Neural cell (in vitro differentiated cells): Measurements from ENCODE around the gene KCNIP4. TPM values are rescaled to one million over a fixed set of nuclear protein-coding genes. Genes with fewer than 3 reads are reported as not detected.

Experiments
- H2AFZ ChIP-seq: fragments of 200-600, 300-800 bp; sonication (generic), shearing (Covaris generic); 2 replicates; pipeline ENCODE4 v1.6.0; 2014; ENCODE audit warnings: low read depth, mild to moderate bottlenecking, antibody characterized with exemption, low read length, moderate library complexity
- H3F3A ChIP-seq: fragments of 200-600 bp; shearing (Covaris generic); 2 replicates; pipeline ENCODE4 v1.6.1; 2016; ENCODE audit warnings: mild to moderate bottlenecking, moderate library complexity, mixed read lengths, antibody characterized with exemption, low read length; ENCODE audit not compliant: insufficient read depth, poor library complexity, severe bottlenecking
- H3K27ac ChIP-seq: fragments of 200-600, 300-800 bp; sonication (generic), shearing (Covaris generic); 2 replicates; pipeline ENCODE4 v1.5.1; 2014; ENCODE audit warnings: mild to moderate bottlenecking, low read length, moderate library complexity
- H3K27me3 ChIP-seq: fragments of 300-800, 200-600 bp; sonication (generic), shearing (Covaris generic); 2 replicates; pipeline ENCODE4 v1.6.0; 2014; ENCODE audit warnings: mild to moderate bottlenecking, low read depth, low read length, moderate library complexity; ENCODE audit not compliant: insufficient read depth
- H3K36me3 ChIP-seq: fragments of 300-800, 200-600 bp; sonication (generic), shearing (Covaris generic); 2 replicates; pipeline ENCODE4 v1.5.1; 2014; ENCODE audit warnings: mild to moderate bottlenecking, antibody characterized with exemption, low read length, moderate library complexity; ENCODE audit not compliant: insufficient read depth
- H3K4me2 ChIP-seq: fragments of 300-800, 200-600 bp; sonication (generic), shearing (Covaris generic); 2 replicates; pipeline ENCODE4 v1.6.0; 2014; ENCODE audit warnings: mild to moderate bottlenecking, low read length
- H3K4me3 ChIP-seq: fragments of 300-800, 200-600 bp; sonication (generic), shearing (Covaris generic); 2 replicates; pipeline ENCODE4 v1.5.1; 2014; ENCODE audit warnings: mild to moderate bottlenecking, low read length, moderate library complexity
- H3K79me2 ChIP-seq: fragments of 200-600 bp; shearing (Covaris generic); replicated peaks from 2 replicates; pipeline ENCODE4 v1.6.0; 2014; ENCODE audit warnings: mild to moderate bottlenecking, low read length, moderate library complexity; ENCODE audit not compliant: insufficient read depth
- H3K9ac ChIP-seq: fragments of 300-800, 200-600 bp; sonication (generic), shearing (Covaris generic); 2 replicates; pipeline ENCODE4 v1.6.1; 2016; ENCODE audit warnings: mild to moderate bottlenecking, low read length, mixed read lengths
- H3K9me2 ChIP-seq: fragments of 200-600 bp; shearing (Covaris generic); 2 replicates; pipeline ENCODE4 v1.6.1; 2016; ENCODE audit warnings: mild to moderate bottlenecking, low read length, mixed read lengths; ENCODE audit not compliant: insufficient read depth
- H3K9me3 ChIP-seq: fragments of 200-600, 300-800 bp; sonication (generic), shearing (Covaris generic); 2 replicates; pipeline ENCODE4 v1.6.1; 2016; ENCODE audit warnings: mild to moderate bottlenecking, mixed run types, low read length, moderate library complexity, mixed read lengths
- H4K20me1 ChIP-seq: fragments of 200-600 bp; shearing (Covaris generic); 2 replicates; pipeline ENCODE4 v1.6.1; 2016; ENCODE audit warnings: mild to moderate bottlenecking, mixed run types; ENCODE audit not compliant: insufficient read depth
- CTCF ChIP-seq: fragments of 450-650 bp; IDR thresholded peaks from 2 replicates; pipeline ENCODE4 v1.5.1; 2014; ENCODE audit warnings: antibody characterized with exemption, mild to moderate bottlenecking, moderate library complexity; ENCODE audit not compliant: poor library complexity, severe bottlenecking
- EP300 ChIP-seq: fragments of 450-650 bp; conservative IDR thresholded peaks from 2 replicates; pipeline ENCODE4 v1.6.1; 2014; ENCODE audit warnings: antibody characterized with exemption, mild to moderate bottlenecking, moderate library complexity; ENCODE audit not compliant: poor library complexity, severe bottlenecking
- EZH2 ChIP-seq: fragments of 200-600, 300-800 bp; shearing (Covaris generic), sonication (generic); IDR thresholded peaks from 2 replicates; pipeline ENCODE4 v1.6.1; 2014; ENCODE audit warnings: antibody characterized with exemption, low read length, borderline replicate concordance, mild to moderate bottlenecking; ENCODE audit not compliant: insufficient read depth, poor library complexity, severe bottlenecking
- MXI1 ChIP-seq: fragments of 450-650 bp; conservative IDR thresholded peaks from 2 replicates; pipeline ENCODE4 v1.6.1; 2014; ENCODE audit warnings: antibody characterized with exemption, mild to moderate bottlenecking; ENCODE audit not compliant: poor library complexity, severe bottlenecking
- POLR2AphosphoS5 ChIP-seq: IDR thresholded peaks from 2 replicates; pipeline ENCODE4 v1.6.1; 2012
- RAD21 ChIP-seq: fragments of 450-650 bp; conservative IDR thresholded peaks from 2 replicates; pipeline ENCODE4 v1.6.1; 2014; ENCODE audit warnings: antibody characterized with exemption, mild to moderate bottlenecking, moderate library complexity
- REST ChIP-seq: IDR thresholded peaks from 2 replicates; pipeline ENCODE4 v1.6.1; 2012; ENCODE audit warnings: borderline replicate concordance
- SMC3 ChIP-seq: fragments of 450-650 bp; conservative IDR thresholded peaks from 2 replicates; pipeline ENCODE4 v1.6.1; 2014; ENCODE audit warnings: antibody characterized with exemption, mild to moderate bottlenecking, moderate library complexity; ENCODE audit not compliant: poor library complexity
- TAF1 ChIP-seq: IDR thresholded peaks from 2 replicates; pipeline ENCODE4 v1.6.1; 2012; ENCODE audit warnings: low read depth
- polyA plus RNA-seq: library from polyadenylated mRNA; depleted of rRNA; stranded (reverse); fragments of >200 nt; gene quantifications from 2 replicates; pipeline ENCODE4 v1.2.3, GENCODE V29; 2014

KCNIP4 gene
- polyA plus RNA-seq, 1 donor from 2014 or later = 22.8 TPM

GRCh38 chr4:21380861-21381260 lies 567.7 kb downstream of the KCNIP4 start:
- Histone ChIP-seq H3K9ac (no peak overlapping the region), H3K4me3 (no peak overlapping the region)

GRCh38 chr4:21377046-21377445 lies 571.5 kb downstream of the KCNIP4 start:
- no peaks in the 10 kb centered on the region for H3F3A ChIP-seq
- no peaks in the 10 kb centered on the region for H3K9me3 ChIP-seq
- no peaks in the 10 kb centered on the region for H3K9me2 ChIP-seq
- no peak overlapping the region for H2AFZ ChIP-seq
- no peaks in the 10 kb centered on the region for H3K27me3 ChIP-seq
- TF ChIP-seq REST (no peak), POLR2AphosphoS5 (peak; percentile 47), RAD21 (no peak), MXI1 (no peak)
- no peaks in the 10 kb centered on the region for H3K79me2 ChIP-seq
- no peaks in the 10 kb centered on the region for H4K20me1 ChIP-seq
- H3K36me3 ChIP-seq = no peaks in the 10 kb centered on the region
- peak overlapping the region; percentile 25 for H3K27ac ChIP-seq
- peak overlapping the region; percentile 19 for H3K4me3 ChIP-seq
- no peak overlapping the region for H3K9ac ChIP-seq
- H3K4me2 ChIP-seq = no peak overlapping the region

More at GRCh38 chr4:21380861-21381260, 567.7 kb downstream of the KCNIP4 start:
- Histone ChIP-seq H3K36me3 (no peaks in the 10 kb centered on the region), H3K9me3 (no peaks in the 10 kb centered on the region), H3K4me2 (no peak overlapping the region), H3F3A (no peaks in the 10 kb centered on the region), H3K9me2 (no peaks in the 10 kb centered on the region), H4K20me1 (no peaks in the 10 kb centered on the region), H2AFZ (no peak overlapping the region), H3K79me2 (no peaks in the 10 kb centered on the region), H3K27me3 (no peaks in the 10 kb centered on the region), H3K27ac (no peak overlapping the region)
- TF ChIP-seq CTCF (no peak), REST (no peak), SMC3 (no peak), EP300 (no peak), EZH2 (no peak), POLR2AphosphoS5 (no peak), MXI1 (no peak), RAD21 (no peak), TAF1 (no peak)
